ENCODE data around the gene PGS1.

The PGS1 gene

GRCh38 chr17:78448356-78448993 lies 70.0 kb downstream of the PGS1 start:
- no peak overlapping the region for H3K4me3 ChIP-seq (ENCODE audit: insufficient read depth, low read length, poor library complexity, severe bottlenecking)
- no peaks in the 10 kb centered on the region for H3K36me3 ChIP-seq (ENCODE audit: low read length)
- H4K20me1 ChIP-seq (ENCODE audit: low read depth, low read length) = no peaks in the 10 kb centered on the region
- no peaks in the 10 kb centered on the region for H3K9me3 ChIP-seq (ENCODE audit: insufficient read depth, low read length)
- H3K9me2 ChIP-seq (replicated peaks; ENCODE audit: insufficient read depth, low read length) = no peaks in the 10 kb centered on the region
- H3F3A ChIP-seq (ENCODE audit: insufficient read depth) = no peaks in the 10 kb centered on the region
- no peak overlapping the region for H3K4me2 ChIP-seq (ENCODE audit: low read depth, low read length, poor library complexity, severe bottlenecking)
- no peaks in the 10 kb centered on the region for H3K27me3 ChIP-seq (ENCODE audit: low read length)
- H3K27ac ChIP-seq (ENCODE audit: low read depth, low read length) = no peak overlapping the region
- TF ChIP-seq CTCF (IDR thresholded peaks at IDR 0.05; ENCODE audit: insufficient read depth, low read length, poor library complexity, severe bottlenecking) = no peak
- no peak for TF ChIP-seq EZH2phosphoT487 (conservative IDR thresholded peaks at IDR 0.05; ENCODE audit: low read length)
- no peaks in the 10 kb centered on the region for H3K79me2 ChIP-seq (ENCODE audit: insufficient read depth, low read length)
- H2AFZ ChIP-seq (ENCODE audit: low read depth, low read length, severe bottlenecking) = no peak overlapping the region
- H3K9ac ChIP-seq (ENCODE audit: low read length) = no peak overlapping the region

GRCh38 chr17:78449983-78450595 lies 71.6 kb downstream of the PGS1 start:
- H3K4me2 ChIP-seq (ENCODE audit: low read depth, low read length, poor library complexity, severe bottlenecking) = no peak overlapping the region
- no peak for TF ChIP-seq CTCF (IDR thresholded peaks at IDR 0.05; ENCODE audit: insufficient read depth, low read length, poor library complexity, severe bottlenecking)
- TF ChIP-seq EZH2phosphoT487 (conservative IDR thresholded peaks at IDR 0.05; ENCODE audit: low read length) = no peak
- H4K20me1 ChIP-seq (ENCODE audit: low read depth, low read length) = no peaks in the 10 kb centered on the region
- no peaks in the 10 kb centered on the region for H3K79me2 ChIP-seq (ENCODE audit: insufficient read depth, low read length)
- no peaks in the 10 kb centered on the region for H3F3A ChIP-seq (ENCODE audit: insufficient read depth)
- H3K27me3 ChIP-seq (ENCODE audit: low read length) = no peaks in the 10 kb centered on the region
- H3K4me3 ChIP-seq (ENCODE audit: insufficient read depth, low read length, poor library complexity, severe bottlenecking) = no peak overlapping the region
- H3K36me3 ChIP-seq (ENCODE audit: low read length) = no peaks in the 10 kb centered on the region
- H3K9me2 ChIP-seq (replicated peaks; ENCODE audit: insufficient read depth, low read length) = no peaks in the 10 kb centered on the region
- H3K9ac ChIP-seq (ENCODE audit: low read length) = no peak overlapping the region
- no peak overlapping the region for H2AFZ ChIP-seq (ENCODE audit: low read depth, low read length, severe bottlenecking)
- no peak overlapping the region for H3K27ac ChIP-seq (ENCODE audit: low read depth, low read length)
- H3K9me3 ChIP-seq (ENCODE audit: insufficient read depth, low read length) = no peaks in the 10 kb centered on the region

GRCh38 chr17:78450696-78451345 lies 72.4 kb downstream of the PGS1 start:
- H3K4me3 ChIP-seq (ENCODE audit: insufficient read depth, low read length, poor library complexity, severe bottlenecking) = no peak overlapping the region
- no peak overlapping the region for H3K9ac ChIP-seq (ENCODE audit: low read length)
- no peaks in the 10 kb centered on the region for H3K9me2 ChIP-seq (replicated peaks; ENCODE audit: insufficient read depth, low read length)
- H4K20me1 ChIP-seq (ENCODE audit: low read depth, low read length) = no peaks in the 10 kb centered on the region
- H3K27ac ChIP-seq (ENCODE audit: low read depth, low read length) = no peak overlapping the region
- H2AFZ ChIP-seq (ENCODE audit: low read depth, low read length, severe bottlenecking) = no peak overlapping the region
- no peaks in the 10 kb centered on the region for H3K36me3 ChIP-seq (ENCODE audit: low read length)
- TF ChIP-seq EZH2phosphoT487 (conservative IDR thresholded peaks at IDR 0.05; ENCODE audit: low read length) = no peak
- H3K79me2 ChIP-seq (ENCODE audit: insufficient read depth, low read length) = no peaks in the 10 kb centered on the region
- no peaks in the 10 kb centered on the region for H3F3A ChIP-seq (ENCODE audit: insufficient read depth)
- H3K4me2 ChIP-seq (ENCODE audit: low read depth, low read length, poor library complexity, severe bottlenecking) = no peak overlapping the region
- no peaks in the 10 kb centered on the region for H3K9me3 ChIP-seq (ENCODE audit: insufficient read depth, low read length)
- no peaks in the 10 kb centered on the region for H3K27me3 ChIP-seq (ENCODE audit: low read length)

- H3K9me3 ChIP-seq (ENCODE audit: insufficient read depth, low read length) = no peaks in the 10 kb centered on the region
- TF ChIP-seq EZH2phosphoT487 (conservative IDR thresholded peaks at IDR 0.05; ENCODE audit: low read length) (no peak), CTCF (IDR thresholded peaks at IDR 0.05; ENCODE audit: insufficient read depth, low read length, poor library complexity, severe bottlenecking) (no peak)
- H4K20me1 ChIP-seq (ENCODE audit: low read depth, low read length) = no peaks in the 10 kb centered on the region
- no peaks in the 10 kb centered on the region for H3K36me3 ChIP-seq (ENCODE audit: low read length)
- no peak overlapping the region for H3K4me3 ChIP-seq (ENCODE audit: insufficient read depth, low read length, poor library complexity, severe bottlenecking)
- H3K4me2 ChIP-seq (ENCODE audit: low read depth, low read length, poor library complexity, severe bottlenecking) = no peak overlapping the region
- no peaks in the 10 kb centered on the region for H3K79me2 ChIP-seq (ENCODE audit: insufficient read depth, low read length)
- no peak overlapping the region for H2AFZ ChIP-seq (ENCODE audit: low read depth, low read length, severe bottlenecking)
- H3K27me3 ChIP-seq (ENCODE audit: low read length) = no peaks in the 10 kb centered on the region
- no peak overlapping the region for H3K9ac ChIP-seq (ENCODE audit: low read length)
- no peaks in the 10 kb centered on the region for H3K9me2 ChIP-seq (replicated peaks; ENCODE audit: insufficient read depth, low read length)
- H3F3A ChIP-seq (ENCODE audit: insufficient read depth) = no peaks in the 10 kb centered on the region
- no peak overlapping the region for H3K27ac ChIP-seq (ENCODE audit: low read depth, low read length)
Observed at GRCh38 chr17:78451753-78452152, 73.3 kb downstream of the PGS1 start.
